ENCODE results near the gene ARL4D.
A peak's percentile ranks its signal among the peaks of the same experiment; 100 is the strongest.
"Not testable (repeated sequence)": the region's sequence is repeated elsewhere in the genome, so short reads cannot be mapped to it uniquely, and the experiment has no call there.

Gene ARL4D, protein sequence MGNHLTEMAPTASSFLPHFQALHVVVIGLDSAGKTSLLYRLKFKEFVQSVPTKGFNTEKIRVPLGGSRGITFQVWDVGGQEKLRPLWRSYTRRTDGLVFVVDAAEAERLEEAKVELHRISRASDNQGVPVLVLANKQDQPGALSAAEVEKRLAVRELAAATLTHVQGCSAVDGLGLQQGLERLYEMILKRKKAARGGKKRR

DNA sequence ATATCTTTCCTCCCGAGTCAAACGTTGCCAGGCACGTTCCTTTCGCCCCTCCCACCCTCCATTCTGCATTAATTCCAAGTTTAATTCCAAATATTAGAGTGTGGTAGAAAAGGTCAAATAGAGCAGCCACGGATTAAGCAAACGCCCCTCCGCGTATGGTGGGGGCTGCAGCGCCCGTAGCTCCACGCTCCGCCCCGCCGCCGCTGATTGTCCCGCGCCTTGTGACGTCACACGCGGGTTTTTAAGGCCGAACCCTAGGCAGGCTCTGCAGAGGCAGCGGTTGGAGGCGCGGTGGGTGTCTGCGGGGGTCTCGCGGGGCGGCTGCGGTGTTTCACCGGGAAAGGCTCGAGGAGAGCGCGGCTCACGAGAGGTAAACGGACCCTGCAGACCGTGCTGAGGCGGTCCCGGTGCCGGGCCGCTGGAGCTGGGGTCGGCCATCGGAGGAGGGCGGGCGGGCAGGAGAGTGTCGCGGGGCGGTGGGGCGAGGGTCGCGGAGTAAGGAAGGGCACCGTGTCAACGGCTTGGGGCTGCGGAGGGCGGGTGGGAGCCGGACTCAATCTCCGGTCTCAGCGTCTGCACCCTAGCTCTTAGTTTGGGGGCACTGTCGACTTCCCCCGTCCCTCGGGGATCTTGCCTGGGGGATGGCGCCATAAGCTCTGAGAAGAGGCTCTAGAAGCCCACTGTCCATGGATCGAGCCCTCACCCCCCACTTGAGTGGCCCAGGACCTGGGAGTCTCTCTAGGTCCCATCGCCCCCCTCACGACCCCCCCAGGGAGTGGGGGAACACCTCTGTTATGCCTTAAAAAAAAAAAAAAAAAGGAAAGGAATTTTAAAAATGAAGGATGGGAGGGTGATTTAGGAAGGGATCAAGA is at the start of gene ARL4D:
TSS of gene ARL4D (plus strand) at position 270 of the 872 bp plus-strand sequence. CDS start 740 bp downstream, outside the sequence.
- peak; percentile 83 to 88 for DNase-seq

DNA sequence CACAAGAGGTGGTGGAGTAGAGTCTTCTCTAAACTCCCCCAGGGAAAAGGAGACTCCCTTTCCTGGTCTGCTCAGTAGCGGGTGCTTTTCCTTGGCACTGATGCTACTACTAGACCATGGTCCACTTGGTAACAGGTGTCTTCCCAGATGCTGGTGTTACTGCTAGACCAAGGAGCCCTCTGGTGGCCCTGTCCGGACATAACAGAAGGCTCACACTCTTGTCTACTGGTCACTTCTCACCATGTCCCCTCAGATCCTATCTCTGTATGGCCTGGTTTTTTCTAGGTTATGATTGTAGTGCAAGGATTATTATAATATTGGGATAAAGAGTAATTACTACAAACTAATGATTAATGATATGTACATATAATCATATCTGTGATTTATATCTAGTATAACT is 49.7 kb upstream of the ARL4D start:
- no peak for DNase-seq

DNA sequence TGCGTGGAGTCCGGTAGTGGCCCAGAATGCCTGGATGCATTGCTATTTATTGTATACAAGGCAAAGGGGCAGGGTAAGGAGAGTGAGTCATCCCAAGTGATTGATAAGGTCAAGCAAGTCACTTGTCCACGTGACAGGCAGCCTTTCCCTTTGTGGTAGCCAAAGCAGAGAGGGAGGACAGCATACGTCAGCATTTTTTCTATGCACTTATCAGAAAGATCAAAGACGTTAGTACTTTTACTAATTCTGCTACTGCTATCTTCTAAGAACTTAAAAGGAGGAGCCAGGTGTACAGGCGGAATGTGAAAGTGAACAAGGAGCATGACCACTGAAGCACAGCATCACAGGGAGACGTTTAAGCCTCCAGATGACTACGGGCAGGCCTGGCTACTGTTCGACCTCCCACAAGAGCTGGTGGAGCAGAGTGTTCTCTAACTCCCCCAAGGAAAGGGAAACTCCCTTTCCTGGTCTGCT is 47.9 kb upstream of the ARL4D start:
- DNase-seq, result no peak

DNA sequence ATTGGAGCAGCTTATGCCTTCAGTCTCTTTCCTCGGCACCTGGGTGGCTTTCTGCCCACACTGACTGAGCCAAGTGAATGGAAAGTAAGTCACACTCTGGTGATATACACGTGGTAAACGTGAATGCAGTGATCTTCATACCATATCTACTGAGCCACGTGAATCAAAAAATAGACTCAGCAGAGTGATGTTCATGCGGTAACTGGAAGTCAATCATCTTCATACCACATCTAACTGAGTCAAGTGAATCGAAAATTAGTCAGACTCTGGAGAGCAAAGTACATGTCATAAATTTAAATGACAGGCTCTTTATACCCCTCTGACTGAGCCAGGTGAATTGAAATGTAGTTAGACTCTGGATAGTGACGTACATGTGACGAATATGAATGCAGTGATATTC is 47.1 kb upstream of the ARL4D start:
- DNase-seq, result no peak

DNA sequence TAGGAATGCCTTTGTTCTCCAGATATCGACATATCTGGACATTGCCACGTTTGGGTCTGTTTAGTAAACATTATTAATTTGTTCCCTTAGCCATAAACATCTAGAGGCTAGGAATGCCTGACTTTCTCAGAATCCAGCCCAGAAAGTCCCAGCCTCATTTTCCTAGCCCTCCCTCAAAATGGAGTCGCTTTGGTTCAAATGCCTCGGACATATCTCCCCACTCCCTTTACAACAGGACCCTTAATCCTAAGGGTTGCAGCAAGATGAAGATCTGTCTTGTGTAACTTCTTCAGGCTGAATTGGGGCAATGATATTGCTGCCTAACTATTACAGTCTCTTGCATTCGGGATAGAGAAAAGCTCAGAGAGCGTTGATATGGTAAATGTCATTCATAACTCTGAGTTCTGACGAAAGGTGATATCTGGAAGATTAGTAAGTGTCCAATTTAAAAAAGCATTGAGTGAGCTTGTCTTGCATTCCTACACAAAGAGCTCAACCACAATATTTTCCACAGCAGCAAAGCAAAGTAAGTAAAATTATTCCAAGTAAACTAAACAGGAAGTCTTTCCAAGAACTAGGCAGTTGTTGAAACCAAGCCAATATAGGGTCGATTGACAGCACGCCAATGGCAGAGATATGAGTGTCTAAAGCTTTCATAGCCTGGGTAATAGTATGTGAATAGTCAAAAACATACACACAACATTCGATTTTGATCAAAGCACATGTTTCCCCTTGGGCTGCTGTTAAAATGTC is 46.0 kb upstream of the ARL4D start:
- no peak for DNase-seq

DNA sequence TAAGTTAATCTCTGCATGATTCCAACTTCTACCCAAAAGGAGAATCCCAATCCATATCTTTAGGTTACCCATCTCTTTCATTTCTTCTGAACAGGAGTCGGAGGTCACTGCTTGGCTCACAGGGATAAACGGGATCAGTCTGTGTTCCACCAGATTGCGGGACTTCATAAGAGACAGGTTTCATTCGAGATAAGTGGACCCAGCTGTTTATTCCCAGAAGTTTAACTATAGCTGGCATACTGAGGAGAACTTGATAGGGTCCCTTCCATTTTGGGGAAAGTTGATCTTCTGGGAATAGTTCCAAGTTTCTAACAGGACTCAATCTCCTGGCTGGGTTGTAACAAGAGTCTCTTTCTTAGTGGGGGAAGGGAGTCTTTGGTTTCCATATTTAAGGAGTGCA is 45.4 kb upstream of the ARL4D start:
- DNase-seq, result no peak

DNA sequence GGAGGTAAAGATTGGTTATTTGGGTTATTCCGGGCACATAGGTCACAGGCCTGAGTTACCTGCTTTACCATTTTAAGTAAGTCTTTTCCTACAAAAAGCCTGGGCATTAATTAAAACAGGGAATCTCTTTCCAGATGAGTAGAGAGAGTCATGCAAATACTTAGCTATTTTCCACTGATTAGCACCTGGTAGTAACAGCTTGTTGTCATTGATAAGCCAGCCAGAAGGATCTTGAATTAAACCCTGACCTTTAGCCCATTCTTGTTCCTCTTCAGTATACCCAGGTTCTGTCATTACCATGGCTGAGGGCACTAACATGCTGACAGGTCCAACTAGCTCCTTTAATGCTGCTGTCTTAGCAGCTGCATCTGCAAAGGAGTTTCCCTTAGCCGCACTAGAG is 44.4 kb upstream of the ARL4D start:
- no peak for DNase-seq

DNA sequence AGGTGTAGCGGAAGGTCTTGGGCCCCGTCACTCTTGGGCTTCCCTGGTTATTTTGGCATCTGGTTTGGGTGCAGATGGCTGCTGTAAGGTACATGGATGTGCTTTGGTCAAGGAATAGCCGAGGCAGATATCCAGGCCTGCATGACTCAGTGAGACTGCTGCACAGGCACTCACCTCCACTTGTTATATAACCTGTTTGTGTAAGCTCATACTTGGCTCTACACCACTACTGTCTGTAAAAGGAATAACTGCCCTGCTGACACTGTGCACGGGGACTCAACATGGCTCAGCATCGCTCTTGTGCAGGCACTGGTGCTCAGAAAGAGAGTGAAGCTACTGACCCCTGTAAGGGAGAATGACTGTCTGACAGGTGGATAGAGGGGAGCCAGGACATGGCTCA is 42.3 kb upstream of the ARL4D start:
- no peak for DNase-seq

DNA sequence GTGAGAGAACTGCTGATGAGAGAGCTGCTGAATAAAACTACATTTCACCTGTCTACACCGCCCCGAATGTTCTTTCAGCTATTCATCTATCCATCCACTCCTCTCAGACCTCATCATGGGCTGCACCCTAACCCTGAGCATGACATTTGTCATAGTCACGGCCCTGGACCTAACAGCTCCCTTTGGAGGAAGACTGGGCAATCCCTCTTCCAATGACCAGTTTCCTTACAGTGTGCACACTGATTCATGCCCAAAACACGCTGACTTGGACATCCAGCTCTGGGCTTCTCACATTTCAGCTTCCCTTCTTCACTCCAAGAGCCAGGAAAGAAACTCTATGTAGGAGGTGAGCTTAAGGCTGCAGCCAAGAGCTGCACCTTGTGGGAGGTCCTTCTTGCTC is 41.8 kb upstream of the ARL4D start:
- no peak for DNase-seq

DNA sequence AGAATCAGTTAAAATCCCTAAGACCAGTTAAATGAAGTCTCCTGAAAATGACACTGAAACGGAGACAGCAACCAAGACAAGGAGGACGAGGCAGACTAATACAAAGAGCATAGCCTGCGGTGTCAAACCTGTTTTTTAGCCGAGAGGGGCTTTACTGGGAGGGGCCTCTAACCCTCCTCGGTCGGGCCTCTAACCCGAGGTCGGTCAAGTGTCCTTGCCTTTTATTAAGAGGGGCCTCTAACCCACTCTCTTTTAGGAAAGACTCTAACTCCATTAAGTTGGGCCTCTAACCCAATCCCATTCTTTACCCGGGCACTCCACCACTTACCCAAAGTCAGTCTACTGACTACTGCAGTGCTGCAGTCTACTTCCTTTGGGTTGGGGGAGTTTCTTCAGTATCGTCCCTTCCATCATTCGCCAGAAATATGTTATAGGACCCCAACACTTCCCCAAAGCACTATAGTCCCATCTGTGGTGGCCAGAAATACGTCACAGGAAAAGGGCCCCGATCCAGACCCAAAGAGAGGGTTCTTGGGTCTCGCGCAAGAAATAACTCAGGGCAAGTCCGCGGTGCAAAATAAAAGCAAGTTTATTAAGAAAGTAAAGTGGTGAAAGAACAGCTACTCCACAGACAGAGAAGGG is 39.2 kb upstream of the ARL4D start:
- DNase-seq, result peak in 1 of 2 experiments; percentile 17

DNA sequence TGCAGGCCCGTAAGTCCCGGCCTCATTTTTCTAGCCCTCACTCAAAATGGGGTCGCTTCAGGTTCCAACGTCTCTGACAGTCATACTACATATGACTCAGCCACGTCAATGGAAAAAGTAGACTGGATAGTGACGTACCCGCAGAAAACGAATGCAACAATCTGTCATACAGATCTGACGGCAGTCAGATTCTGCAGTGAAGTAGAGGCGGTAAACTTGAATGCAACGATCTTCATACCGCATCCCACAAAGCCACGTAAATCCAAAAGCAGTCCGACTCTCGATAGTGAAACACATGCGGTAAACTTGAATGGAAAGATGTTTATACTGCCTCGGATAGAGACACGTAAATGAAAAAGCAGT is 38.4 kb upstream of the ARL4D start:
- peak; percentile 59 to 75 for DNase-seq

DNA sequence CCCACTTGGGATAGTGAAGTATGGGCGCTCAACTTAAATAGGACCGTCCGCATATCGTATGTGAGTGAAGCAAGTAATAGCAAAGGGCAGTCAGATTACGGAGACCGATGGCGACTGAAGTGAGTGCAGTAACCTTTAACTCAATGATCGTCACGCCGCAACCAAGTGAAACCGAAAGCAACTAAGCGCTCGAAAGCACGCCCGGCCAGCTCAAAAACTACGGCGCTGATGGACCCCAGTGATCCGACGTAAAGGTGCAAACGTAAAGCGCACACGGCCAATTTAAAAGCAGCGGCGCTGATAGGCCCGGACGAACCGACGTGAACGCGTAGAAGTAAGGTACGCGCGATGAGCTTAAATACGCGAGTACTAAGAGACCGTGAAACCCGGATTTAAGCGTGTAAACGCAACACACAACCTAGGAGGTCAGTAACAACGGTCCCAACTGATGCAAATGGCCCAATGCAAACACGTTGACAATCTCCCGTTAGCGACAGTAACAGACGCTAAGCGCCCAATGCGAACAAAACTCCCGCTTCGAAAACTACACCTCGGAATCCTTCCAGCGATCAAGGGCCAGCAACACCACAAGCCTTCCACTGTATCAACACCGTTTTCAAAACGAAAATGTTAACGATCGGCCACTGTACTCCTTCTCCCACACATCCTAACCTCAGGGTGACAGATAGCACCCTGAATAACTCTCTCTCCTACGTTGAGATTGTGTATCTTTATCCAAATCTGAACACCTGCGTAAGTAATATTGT is 37.9 kb upstream of the ARL4D start:
- peak; percentile 84 to 89 for DNase-seq

DNA sequence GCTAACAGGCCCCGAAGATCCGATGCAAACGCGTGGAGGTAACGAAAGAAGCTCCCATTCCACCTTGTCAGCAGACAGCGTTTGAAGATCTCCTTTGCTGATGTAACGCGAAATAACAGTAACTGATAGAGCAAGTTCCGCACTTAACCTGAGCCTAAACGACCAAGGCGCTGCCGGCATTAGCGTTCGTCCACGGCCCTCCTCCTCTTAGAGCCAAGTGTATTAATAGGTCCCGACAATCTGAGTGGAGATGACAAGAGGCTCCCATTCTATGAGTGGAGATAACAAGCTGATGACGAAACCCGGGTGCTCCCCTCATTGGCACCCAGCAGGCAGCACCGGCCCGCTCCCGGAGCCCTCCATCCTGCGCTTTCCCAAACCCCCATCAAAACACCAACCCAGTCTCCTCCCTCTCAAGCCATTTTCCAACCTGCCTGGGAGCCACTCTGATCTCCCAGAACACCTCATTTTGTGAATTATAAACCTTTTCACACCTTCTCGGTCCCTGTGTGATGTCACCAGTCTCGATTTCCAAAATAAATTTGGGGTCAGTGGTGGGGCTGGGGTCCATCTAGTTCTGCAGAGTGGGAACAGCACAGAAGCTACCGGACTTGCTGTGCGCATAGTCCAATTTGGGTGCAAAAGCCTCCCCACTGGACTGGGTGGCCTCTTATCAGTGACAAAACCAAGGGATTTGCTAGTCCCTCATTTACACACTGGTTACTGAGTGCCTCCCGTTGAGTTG is 35.4 kb upstream of the ARL4D start:
- DNase-seq, result no peak

DNA sequence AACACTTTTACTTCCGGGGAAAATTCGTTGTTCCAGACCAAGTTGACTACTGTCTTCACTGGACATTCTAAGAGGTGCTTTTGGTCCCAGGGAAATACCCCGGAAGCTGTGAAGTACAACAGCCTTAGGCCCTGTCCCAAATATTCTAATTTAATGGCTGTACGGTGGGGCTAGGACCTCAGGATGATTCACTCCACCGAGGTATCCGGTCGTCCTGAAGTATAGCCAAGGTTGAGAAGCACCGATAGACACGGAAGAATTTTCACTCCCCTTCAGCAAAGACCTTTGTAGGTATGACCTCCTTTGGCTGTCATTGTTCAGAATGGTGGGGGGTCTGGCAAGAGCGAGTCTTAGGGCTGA is 34.9 kb upstream of the ARL4D start:
- DNase-seq, result no peak

DNA sequence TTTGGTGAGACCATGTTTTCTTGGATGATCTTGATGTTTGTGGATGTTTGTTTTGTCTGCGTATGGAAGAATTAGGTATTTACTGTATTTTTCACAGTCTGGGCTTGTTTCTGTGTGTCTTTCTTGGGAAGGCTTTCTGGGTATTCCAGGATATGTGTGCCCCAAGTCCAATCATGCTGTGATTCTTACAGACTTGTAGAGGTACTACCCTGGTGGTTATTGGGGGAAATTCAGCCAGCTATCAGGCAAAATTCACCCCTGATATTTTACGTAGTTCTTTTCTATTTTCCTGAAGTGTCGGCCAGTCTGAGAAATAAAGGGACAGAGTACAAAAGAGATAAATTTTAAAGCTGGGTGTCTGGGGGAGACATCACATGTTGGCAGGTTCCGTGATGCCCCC is 33.4 kb upstream of the ARL4D start:
- DNase-seq, result no peak

DNA sequence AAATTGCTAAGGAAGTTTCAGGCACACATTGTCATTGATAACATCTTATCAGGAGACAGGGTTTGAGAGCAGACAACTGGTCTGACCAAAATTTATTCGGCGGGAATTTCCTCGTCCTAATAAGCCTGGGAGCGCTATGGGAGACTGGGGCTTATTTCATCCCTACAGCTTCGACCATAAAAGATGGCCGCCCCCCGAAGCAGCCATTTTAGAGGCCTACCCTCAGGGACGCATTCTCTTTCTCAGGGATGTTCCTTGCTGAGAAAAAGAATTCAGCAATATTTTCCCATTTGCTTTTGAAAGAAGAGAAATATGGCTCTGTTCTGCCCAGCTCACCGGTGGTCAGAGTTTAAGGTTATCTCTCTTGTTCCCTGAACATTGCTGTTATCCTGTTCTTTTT is 32.9 kb upstream of the ARL4D start:
- DNase-seq, result not testable (repeated sequence)

DNA sequence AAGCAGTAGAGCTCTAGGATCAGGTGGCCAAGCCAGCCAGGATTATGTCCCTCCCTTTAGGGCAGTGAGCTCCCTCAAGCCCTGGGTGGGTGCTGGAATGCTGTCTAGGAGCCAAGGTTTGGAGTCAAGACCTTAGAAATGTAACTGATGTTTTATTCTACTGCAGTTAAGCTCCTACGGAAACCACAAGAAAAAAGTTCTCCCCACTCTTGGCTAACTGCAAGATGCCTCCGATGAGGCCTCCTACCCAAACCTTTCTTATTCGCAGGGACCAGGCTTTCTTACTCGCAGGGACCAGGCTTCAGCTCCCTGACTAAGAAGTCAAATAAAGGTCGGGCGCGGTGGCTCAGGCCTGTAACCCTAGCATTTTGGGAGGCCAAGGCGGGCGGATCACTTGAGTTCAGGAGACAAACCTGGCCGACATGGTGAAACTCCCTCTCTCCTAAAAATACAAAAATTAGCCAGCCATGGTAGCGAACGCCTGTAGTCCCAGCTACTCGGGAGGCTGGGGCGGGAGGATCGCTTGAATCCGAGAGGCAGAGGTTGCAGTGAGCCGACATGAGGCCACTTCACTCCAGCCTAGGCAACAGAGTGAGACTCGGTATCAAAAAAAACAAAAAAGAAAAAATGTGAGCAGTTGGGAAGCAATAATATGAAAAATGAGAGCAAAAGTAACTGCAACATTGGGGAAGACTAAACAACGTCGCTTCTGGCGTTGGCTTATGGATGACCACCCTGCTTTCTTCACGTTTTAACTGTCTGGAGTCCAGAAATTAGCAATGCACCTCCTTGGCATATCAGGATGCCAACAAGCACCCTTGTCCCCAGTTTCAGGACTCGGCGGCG is 31.7 kb upstream of the ARL4D start:
- peak in 1 of 2 experiments; percentile 23 for DNase-seq

DNA sequence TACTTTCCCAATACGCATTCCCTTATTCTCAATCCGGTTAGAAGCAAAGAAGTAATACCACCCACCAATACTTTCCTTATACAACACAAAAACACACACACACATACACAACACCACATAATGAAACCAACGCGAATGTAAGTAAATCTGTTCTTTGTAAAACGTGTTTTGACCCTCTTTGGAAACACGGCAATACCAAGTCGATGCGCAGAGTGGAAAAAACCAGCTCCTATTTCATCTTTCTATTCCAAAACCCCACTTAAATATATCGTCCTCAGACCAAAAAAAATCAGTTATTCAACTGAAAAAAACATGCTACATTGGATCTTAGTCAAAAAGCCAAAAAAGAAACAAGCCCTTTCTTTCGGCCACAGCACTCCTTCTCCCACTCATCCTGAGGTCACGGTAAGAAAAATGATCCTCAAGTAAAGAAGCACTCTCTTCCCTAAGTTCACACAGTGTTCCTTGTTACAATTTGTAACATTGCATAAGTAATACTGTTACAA is 31.0 kb upstream of the ARL4D start:
- DNase-seq, result peak; percentile 31 to 43

DNA sequence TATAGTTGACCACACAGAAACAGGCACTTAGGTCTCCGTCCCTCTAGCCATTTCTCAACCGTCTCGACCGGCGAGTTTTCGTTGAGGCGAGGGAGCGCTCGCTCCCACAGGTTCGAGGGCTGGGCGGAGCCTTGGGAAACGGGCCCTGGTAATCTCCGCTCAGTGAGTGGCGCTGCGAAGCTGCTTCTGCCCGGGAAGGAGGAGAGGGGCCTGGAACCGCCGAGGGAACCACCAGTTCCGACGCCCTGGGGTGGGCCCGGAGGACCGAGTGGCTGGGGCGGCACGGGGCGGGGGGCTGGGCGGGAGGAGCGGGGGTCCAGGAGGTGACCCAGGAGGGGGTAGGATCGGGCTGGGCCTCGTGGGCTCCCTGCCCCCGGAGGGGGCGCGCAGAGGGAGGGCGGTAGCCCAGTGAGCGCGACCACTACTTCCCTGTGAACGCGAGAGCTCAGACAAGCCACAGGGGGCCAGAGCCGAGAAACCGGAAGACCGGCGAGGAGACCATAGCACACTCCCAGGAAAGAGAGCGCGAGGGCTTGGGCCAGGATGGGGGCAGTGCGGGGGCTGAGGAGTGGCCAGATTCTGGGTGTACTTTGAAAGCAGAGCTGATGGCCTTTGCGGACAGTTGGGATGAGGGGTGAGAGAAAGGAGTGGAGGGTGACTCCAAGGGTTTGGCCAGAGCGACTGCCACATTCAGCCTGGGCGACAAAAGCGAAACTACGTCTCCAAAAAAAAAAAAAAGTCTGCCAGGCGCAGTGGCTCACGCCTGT is 29.9 kb upstream of the ARL4D start:
- DNase-seq, result peak; percentile 74 to 80

DNA sequence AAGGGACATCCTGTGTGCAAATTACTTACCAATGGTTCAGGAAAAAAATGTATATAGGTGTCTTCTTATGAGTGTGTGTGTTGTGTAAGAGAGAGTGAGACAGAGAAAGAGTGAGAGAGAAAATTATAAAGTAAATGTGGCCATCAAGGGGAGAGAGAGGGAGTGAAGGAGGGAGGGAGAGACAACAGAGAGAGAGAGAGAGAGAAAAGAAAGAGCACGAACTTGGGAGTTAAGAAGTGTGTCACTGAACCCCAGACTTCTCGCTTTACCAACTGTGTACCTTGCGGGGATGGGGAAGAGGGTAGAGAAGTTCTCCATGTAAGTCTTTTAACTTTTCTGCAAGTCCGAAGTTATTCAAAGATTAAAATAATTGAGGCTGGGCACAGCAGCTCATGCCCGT is 28.8 kb upstream of the ARL4D start:
- no peak for DNase-seq
